ENCODE data around the gene DIS3L2. TPM values are rescaled to one million over a fixed set of nuclear protein-coding genes. Genes with fewer than 3 reads are reported as not detected.
"Not testable (repeated sequence)": the region's sequence is repeated elsewhere in the genome, so short reads cannot be mapped to it uniquely, and the experiment has no call there.

The DIS3L2 gene
- total RNA-seq, 1 donor from 2014 or later = 17.0 TPM

DNA sequence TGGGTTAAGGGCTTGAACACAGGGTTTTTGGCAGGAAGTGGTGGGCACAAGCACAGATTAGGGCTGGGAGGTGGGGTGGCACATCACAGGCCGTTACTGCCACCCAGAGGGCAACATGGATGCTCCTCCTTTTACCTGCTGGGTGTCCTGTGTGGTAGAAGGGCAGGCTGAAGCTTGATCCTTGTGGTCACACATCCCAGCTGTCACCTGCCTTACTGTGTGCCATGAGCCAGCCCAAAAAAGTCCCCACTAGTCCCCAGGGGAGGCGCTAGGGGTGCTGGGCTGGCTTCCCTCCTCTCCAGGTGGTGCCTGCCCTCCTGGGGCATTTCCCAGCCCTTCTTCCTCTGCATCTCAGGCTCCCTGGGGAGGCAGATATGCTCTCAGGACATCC is 366.5 kb downstream of the DIS3L2 start:
- no peaks in the 10 kb centered on the region for H3K27me3 ChIP-seq (ENCODE audit: low read depth)
- intact Hi-C loops (cut with micrococcal nuclease) = loop anchor here (10.0 kb wide), 1 partner anchor 403 kb away; the partner anchor contains the start of gene NPPC
- H3K4me1 ChIP-seq = peaks cover 4% of the 10 kb centered on the region
- no peak for DNase-seq
- H3K36me3 ChIP-seq = no peaks in the 10 kb centered on the region
- no peak overlapping the region for H3K4me3 ChIP-seq
- no peak overlapping the region for H3K27ac ChIP-seq (replicated peaks)
- no peaks in the 10 kb centered on the region for H3K9me3 ChIP-seq (replicated peaks)
- no peak for TF ChIP-seq CTCF (IDR thresholded peaks at IDR 0.05; ENCODE audit: borderline replicate concordance)

- Histone ChIP-seq H3K9me3 (replicated peaks) (no peaks in the 10 kb centered on the region), H3K4me3 (no peak overlapping the region), H3K36me3 (no peaks in the 10 kb centered on the region), H3K4me1 (peaks cover 4% of the 10 kb centered on the region), H3K27me3 (ENCODE audit: low read depth) (no peaks in the 10 kb centered on the region), H3K27ac (replicated peaks) (no peak overlapping the region)
- intact Hi-C loops (cut with micrococcal nuclease) = loop anchor here (10.0 kb wide), 1 partner anchor 404 kb away; the partner anchor contains the start of gene NPPC
- TF ChIP-seq CTCF (IDR thresholded peaks at IDR 0.05; ENCODE audit: borderline replicate concordance) = no peak
- peak; percentile 1 for DNase-seq
These were observed 367.3 kb downstream of the DIS3L2 start for GRCh38 chr2:232328516-232329460.

DNA sequence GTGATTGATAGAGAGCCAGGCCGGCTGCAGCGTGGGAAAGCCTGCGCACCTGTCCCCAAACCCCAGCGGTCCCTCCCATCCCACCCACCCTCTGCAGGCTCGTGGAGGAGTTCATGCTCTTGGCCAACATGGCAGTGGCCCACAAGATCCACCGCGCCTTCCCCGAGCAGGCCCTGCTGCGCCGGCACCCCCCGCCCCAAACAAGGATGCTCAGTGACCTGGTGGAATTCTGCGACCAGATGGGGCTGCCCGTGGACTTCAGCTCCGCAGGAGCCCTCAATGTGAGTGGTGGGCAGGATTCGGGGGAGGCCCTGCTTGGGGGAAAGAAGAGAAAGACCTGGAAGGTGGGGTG is 368.2 kb downstream of the DIS3L2 start:
- intact Hi-C loops (cut with micrococcal nuclease) = loop anchor here (10.0 kb wide), 1 partner anchor 405 kb away; the partner anchor contains the start of gene NPPC
- no peak for DNase-seq
- TF ChIP-seq CTCF (IDR thresholded peaks at IDR 0.05; ENCODE audit: borderline replicate concordance) = no peak

GRCh38 chr2:232330068-232330999 is 368.8 kb downstream of the DIS3L2 start:
- no peaks in the 10 kb centered on the region for H3K9me3 ChIP-seq (replicated peaks)
- no peak overlapping the region for H3K4me3 ChIP-seq
- TF ChIP-seq CTCF (IDR thresholded peaks at IDR 0.05; ENCODE audit: borderline replicate concordance) = no peak
- H3K4me1 ChIP-seq = peaks cover 4% of the 10 kb centered on the region
- H3K27me3 ChIP-seq (ENCODE audit: low read depth) = no peaks in the 10 kb centered on the region
- intact Hi-C loops (cut with micrococcal nuclease) = no loop called here
- no peak for DNase-seq
- H3K27ac ChIP-seq (replicated peaks) = no peak overlapping the region
- H3K36me3 ChIP-seq = no peaks in the 10 kb centered on the region

More for the DNA sequence above, 368.2 kb downstream of the DIS3L2 start:
- Histone ChIP-seq H3K27ac (replicated peaks) (no peak overlapping the region), H3K27me3 (ENCODE audit: low read depth) (no peaks in the 10 kb centered on the region), H3K9me3 (replicated peaks) (no peaks in the 10 kb centered on the region), H3K4me3 (no peak overlapping the region), H3K36me3 (no peaks in the 10 kb centered on the region), H3K4me1 (peaks cover 4% of the 10 kb centered on the region)

GRCh38 chr2:232331061-232331460 is 369.5 kb downstream of the DIS3L2 start:
- H3K4me1 ChIP-seq; H3K4me3 ChIP-seq; H3K9me3 ChIP-seq (replicated peaks); intact Hi-C loops (cut with micrococcal nuclease); H3K27me3 ChIP-seq (ENCODE audit: low read depth); H3K27ac ChIP-seq (replicated peaks); H3K36me3 ChIP-seq: not testable (repeated sequence)
- DNase-seq = peak; percentile 76

- H3K4me1 ChIP-seq; H3K27me3 ChIP-seq (ENCODE audit: low read depth); H3K4me3 ChIP-seq; H3K27ac ChIP-seq (replicated peaks); DNase-seq; intact Hi-C loops (cut with micrococcal nuclease); H3K9me3 ChIP-seq (replicated peaks); H3K36me3 ChIP-seq: not testable (repeated sequence)
These were observed 370.1 kb downstream of the DIS3L2 start for GRCh38 chr2:232331641-232332040.

DNA sequence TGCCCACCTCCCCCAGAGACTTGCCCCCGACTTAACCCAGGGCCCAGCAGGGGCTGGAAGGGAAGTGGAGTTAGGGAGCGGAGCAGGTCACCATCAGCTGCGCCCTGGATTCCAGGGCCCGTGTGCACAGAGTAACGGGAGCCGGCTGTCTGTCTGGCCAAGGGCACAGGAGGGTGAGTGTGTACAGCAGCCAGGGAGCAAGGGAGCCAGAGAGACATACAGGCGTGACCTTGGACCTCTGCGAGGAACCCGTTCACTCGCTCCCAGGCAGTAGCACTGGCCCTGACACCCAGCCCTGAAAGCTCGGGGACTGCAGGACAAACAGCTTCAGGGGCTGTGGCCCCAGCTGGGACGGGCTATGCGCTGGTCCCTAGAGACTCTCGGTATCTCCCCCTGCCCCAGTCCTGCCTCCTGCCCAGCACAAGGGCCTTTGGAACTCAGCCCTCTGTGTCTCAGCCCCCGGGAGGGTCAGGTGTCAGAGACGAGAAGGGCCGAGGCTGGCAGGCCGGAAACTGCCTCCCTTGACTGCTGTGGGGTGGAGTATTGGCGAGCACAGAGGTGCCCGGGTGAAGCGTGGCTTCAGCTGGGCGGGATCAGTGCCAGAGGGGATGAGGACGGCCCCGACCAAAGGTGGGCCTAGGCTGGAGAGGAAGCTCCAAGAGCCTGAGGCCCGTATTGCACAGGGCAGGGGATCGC is 370.9 kb downstream of the DIS3L2 start:
- H3K27me3 ChIP-seq (ENCODE audit: low read depth); H3K27ac ChIP-seq (replicated peaks); H3K9me3 ChIP-seq (replicated peaks); intact Hi-C loops (cut with micrococcal nuclease); H3K4me3 ChIP-seq; H3K4me1 ChIP-seq; DNase-seq; H3K36me3 ChIP-seq: not testable (repeated sequence)

All from left ventricle myocardium inferior (tissue), 1 donor.